Renal pelvis (tissue), 4 donors: ENCODE data around the gene TRIM6. TPM values are rescaled to one million over a fixed set of nuclear protein-coding genes. Genes with fewer than 3 reads are reported as not detected.
"Not testable (repeated sequence)": the region's sequence is repeated elsewhere in the genome, so short reads cannot be mapped to it uniquely, and the experiment has no call there.

Experiments used
- DNase-seq: peaks from one replicate; pipeline ENCODE4 v3.0.0-alpha.2; 2013
- polyA plus RNA-seq, 3 donors: library from polyadenylated mRNA; unstranded; fragments of 120-200 nt; gene quantifications; one replicate each; pipeline ENCODE4 v1.2.1, GENCODE V29; 2013; ENCODE audit not compliant: insufficient read length in 3 of 3

TRIM6 gene
- polyA plus RNA-seq, 3 donors: 20.0 to 38.2 (median 27.1) TPM

- not testable (repeated sequence) for DNase-seq
Observed at GRCh38 chr11:5602791-5603190, 6.4 kb downstream of the TRIM6 start.

DNA sequence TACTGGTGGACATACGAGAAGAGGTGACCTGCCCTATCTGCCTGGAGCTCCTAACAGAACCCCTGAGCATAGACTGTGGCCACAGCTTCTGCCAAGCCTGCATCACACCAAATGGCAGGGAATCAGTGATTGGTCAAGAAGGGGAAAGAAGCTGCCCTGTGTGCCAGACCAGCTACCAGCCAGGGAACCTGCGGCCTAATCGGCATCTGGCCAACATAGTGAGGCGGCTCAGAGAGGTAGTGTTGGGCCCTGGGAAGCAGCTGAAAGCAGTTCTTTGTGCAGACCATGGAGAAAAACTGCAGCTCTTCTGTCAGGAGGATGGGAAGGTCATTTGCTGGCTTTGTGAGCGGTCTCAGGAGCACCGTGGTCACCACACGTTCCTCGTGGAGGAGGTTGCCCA lies 6.9 kb downstream of the TRIM6 start:
- no peak for DNase-seq

DNA sequence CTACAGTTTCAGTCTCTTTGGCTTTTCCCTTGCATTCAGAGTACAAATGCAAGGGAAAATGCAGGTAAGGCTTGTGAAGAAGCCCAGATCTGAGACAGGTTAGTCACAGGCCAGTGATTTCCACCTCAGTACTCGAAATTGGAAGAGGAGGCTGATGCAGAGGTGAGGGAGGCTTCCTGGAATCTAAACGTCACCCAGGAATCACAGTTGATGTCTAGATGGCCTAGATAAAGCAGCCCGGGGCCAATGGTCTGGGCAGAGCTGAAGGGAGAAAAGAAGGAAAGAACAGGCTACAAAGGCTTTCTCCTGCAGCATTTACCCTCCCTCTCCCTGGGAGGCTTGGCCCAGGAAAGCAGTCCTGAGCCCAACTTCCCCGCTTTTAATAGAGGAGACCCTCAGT lies 8.5 kb downstream of the TRIM6 start:
- DNase-seq: no peak

DNA sequence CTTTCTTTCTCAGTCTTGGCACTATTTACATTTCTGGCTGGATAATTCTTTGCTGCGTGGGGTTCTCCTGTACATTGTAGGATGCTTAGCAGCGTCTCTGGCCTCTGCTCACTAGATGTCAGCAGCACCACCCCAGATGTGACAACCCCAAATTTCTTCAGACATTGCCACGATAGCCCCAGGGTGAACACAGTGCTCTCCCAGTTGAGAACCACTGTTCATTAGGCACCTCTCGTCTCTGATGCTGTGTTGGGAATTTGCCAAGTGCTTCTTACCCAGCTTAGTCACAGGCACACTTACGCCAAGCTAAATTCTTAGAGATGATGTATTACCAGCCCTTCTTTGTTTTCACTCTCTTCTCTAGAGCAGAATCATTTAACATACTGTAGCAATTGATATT lies 9.4 kb downstream of the TRIM6 start:
- DNase-seq: no peak

DNA sequence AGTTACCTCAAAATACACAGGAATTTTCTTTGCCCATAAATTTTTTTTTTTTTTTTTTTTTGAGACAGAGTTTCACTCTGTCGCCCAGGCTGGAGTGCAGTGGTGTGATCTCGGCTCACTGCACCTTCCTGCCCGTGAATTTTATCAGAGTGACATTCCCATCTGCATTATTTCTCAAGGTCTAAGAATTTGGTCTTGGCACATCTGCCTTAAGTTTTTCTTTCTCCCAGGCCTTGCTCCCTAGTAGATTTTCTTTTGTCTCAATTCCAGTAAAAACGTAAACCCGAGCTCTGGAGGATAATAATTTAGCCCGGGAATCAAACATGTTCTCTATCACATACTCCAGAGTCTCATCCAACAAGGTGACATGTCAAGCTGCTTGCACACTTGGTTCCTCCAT lies 12.4 kb downstream of the TRIM6 start:
- no peak for DNase-seq

GRCh38 chr11:5610446-5610845 lies 14.0 kb downstream of the TRIM6 start:
- no peak for DNase-seq

- DNase-seq: no peak
Observed at GRCh38 chr11:5611627-5612026, 15.2 kb downstream of the TRIM6 start.

DNA sequence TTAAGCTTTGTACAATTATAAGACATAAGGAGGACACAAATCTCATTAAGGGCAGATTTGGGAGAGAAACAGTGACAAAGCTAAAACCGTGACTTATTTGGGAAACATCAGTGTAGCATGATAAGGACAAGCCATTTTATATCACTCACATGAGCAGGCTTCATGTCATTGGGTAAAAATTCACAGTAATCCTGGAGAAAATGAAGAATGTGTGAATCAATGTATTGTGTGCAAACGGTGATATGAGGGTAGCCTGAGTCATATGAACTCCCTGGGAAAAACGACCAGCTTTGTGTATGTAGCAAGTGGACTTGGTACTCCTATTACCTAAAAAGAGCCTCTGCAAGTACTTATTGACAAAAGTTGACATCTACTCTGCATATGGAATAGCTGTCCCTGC lies 22.4 kb downstream of the TRIM6 start:
- DNase-seq: no peak

- DNase-seq: no peak
Observed at GRCh38 chr11:5620651-5621521, 24.4 kb downstream of the TRIM6 start.

DNA sequence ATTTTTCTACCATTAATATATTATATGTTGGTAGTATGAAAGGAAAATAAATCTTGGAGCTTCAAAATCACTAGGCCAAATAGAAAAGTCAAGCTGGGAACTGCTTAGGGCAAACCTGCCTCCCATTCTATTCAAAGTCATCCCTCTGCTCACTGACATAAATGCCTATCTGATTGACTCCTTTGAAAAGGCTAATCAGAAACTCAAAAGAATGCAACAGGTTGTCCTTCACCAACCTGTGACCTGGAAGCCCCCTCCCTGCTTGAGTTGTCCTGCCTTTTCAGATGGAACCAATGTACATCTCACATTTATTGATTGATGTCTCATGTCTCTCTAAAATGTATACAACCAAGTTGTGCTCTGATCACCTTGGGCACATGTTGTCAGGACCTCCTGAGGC lies 25.1 kb downstream of the TRIM6 start:
- no peak for DNase-seq

GRCh38 chr11:5622802-5623201 lies 26.4 kb downstream of the TRIM6 start:
- no peak for DNase-seq

DNA sequence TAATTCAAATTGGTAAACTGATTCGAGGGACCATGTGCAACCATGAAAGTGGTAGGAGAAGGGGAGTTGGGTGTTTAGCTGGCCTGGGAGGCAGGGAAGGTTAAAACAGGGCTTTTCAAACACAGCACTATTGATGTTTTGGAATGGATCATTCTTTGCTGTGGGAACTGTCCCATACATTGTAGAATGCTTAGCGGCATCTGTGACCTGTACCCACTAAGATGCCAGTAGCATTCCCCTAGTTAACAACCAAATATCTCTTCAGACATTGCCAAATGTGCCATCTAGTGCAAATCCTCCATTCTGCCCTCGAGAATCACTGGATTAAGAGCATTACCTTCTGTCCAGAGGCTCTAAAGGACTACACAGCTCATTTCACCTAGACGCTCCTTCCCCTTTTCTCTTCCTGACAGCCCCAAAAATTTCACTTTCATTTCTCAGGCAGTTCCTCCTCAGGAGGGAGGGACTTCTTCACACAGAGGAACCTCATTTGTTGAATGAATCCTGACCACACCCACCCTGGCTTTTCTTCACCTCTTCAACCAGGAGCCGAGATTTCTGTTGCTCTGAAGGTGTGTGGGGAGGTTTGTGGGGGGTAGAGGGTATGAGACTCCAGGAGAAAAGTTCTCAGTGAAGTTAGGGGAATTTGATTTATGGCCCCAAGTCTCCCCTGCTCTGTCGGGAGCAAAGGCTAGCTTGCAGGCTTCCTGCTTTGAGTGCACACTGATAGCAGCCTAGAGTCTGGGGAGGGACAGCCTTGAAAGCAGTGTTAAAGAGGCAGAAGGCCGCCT lies 28.2 kb downstream of the TRIM6 start, which contains the start of gene TRIM34:
Gene TRIM34 (plus strand): TSS at position 513 of the 791 bp plus-strand sequence. CDS start 7,331 bp downstream, outside the sequence.
- peak; percentile 35 for DNase-seq

GRCh38 chr11:5625281-5625680 lies 28.8 kb downstream of the TRIM6 start:
- DNase-seq: no peak

GRCh38 chr11:5626196-5626595 lies 29.8 kb downstream of the TRIM6 start:
- DNase-seq: no peak

- DNase-seq: no peak
Observed at GRCh38 chr11:5631417-5631816, 35.0 kb downstream of the TRIM6 start.

- DNase-seq: no peak
Observed at GRCh38 chr11:5631969-5632635, 35.7 kb downstream of the TRIM6 start.

GRCh38 chr11:5639953-5640352 lies 43.5 kb downstream of the TRIM6 start:
- DNase-seq: no peak

- no peak for DNase-seq
Observed at GRCh38 chr11:5643585-5643984, 47.1 kb downstream of the TRIM6 start.

GRCh38 chr11:5646139-5646538 lies 49.7 kb downstream of the TRIM6 start:
- no peak for DNase-seq

DNA sequence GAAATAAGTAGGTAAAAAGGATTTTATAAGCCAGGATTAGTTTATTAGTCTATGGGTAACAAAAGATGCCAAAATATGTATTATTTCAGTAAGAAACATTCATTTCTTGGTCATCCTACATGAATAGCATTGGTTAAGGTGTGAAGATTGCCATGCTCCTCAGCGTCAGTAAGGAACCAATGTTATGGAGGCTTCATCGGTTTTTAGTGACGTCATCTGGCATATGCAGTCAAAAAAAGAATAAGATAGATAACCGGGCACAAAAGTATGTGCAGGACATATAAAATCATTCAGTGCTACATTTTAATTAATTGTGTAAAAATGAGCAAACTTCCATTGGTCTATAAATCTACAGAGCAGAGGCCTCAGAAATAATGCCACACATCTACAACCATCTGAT lies 59.0 kb downstream of the TRIM6 start:
- no peak for DNase-seq

GRCh38 chr11:5656956-5657355 lies 60.5 kb downstream of the TRIM6 start:
- not testable (repeated sequence) for DNase-seq

DNA sequence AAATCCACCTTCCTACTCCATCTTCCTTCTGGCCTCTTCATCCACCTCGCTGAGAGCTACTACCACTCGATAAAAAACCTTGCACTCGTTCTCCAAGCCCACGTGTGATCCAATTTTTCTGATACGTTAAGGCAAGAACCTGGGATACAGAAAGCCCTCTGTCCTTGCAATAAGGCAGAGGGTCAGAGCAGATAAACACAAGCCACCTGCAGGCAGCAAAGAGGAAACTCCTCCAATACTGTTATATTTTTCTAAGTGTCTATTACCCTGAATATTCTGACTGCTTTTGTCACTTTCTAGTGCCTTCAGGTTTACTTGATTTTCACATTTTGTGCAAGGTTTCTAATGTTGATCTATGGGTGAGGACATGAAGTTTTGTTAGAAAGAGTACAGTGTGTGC lies 61.9 kb downstream of the TRIM6 start:
- no peak for DNase-seq
